C4-2B (cell line): ENCODE measurements around the gene C4orf33.
"Not testable (repeated sequence)": the region's sequence is repeated elsewhere in the genome, so short reads cannot be mapped to it uniquely, and the experiment has no call there.

Experiments
- H3K27ac ChIP-seq: fragments of 450-650 bp; 2 replicates; pipeline ENCODE4 v1.5.1; 2017
- ZFX ChIP-seq: fragments of 450-650 bp; IDR thresholded peaks from 2 replicates; pipeline ENCODE4 v1.6.1; 2017
- TF ChIP-seq, protein P1 (sequence below): fragments of 450-650 bp; conservative IDR thresholded peaks from 2 replicates; pipeline ENCODE4 v1.5.1; 2017; ENCODE audit warnings: mild to moderate bottlenecking

C4orf33 gene

DNA sequence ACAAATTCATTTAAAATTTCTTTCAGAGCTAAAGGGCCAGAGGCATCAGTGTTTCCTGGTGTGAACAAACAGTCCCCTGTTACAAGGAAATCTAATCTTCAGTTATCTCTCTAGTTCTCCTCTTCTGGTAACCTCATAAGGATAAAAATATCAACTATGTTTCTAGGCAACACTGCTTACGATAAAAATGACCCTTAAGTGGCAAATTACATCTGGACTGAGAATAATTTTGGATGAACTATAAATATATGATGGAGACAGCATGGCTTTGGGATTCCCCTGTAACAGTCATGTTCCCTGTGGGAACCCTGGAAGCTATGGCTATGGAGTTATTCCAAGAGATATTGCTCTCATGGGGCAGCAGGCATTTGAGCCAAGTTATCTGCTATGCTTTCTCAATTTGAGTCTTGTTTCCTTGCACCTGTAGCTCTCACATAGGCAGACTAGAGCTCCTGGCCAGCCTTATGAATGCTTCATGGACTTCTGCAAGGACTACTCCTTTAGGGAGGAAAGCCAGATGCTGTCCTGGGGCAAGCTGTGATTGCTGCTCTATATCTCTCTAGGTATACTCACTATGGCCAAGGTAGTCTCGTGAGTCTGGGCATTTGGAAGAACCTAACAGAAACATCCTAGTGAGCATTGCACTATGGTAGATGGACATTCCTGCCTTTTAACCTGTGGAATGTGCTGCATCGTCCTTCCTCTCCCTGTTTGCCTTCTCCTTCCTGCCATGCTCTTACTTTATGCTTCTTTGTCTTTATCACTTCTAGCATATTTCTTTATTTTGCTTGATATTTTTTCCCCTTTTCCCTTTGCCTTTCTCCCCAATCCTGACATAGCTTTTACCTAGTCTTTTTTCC, 14.2 kb downstream of the C4orf33 start:
- no peak overlapping the region for H3K27ac ChIP-seq
- TF ChIP-seq, protein P1, sequence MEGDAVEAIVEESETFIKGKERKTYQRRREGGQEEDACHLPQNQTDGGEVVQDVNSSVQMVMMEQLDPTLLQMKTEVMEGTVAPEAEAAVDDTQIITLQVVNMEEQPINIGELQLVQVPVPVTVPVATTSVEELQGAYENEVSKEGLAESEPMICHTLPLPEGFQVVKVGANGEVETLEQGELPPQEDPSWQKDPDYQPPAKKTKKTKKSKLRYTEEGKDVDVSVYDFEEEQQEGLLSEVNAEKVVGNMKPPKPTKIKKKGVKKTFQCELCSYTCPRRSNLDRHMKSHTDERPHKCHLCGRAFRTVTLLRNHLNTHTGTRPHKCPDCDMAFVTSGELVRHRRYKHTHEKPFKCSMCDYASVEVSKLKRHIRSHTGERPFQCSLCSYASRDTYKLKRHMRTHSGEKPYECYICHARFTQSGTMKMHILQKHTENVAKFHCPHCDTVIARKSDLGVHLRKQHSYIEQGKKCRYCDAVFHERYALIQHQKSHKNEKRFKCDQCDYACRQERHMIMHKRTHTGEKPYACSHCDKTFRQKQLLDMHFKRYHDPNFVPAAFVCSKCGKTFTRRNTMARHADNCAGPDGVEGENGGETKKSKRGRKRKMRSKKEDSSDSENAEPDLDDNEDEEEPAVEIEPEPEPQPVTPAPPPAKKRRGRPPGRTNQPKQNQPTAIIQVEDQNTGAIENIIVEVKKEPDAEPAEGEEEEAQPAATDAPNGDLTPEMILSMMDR: no peak

DNA sequence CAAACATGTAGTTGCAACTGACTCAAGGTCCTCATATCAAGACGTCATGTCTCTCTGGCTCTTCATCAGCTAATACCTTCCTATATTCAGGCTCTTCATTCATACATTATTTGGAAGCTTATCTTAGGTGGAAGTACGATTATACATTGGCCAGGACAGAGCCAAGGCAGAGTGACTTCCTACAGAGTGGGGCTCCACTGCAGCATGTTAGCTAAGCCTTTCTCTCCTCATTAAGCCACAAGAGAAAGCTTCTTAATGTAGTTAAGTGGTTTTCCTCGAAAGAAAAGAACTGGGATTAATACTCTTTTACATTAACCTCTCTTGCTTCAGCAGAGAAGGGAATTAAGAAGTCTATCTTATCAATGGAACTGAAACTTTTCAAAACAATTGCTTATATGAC, 15.0 kb downstream of the C4orf33 start:
- no peak for TF ChIP-seq ZFX
- TF ChIP-seq, protein P1: no peak
- H3K27ac ChIP-seq: no peak overlapping the region

DNA sequence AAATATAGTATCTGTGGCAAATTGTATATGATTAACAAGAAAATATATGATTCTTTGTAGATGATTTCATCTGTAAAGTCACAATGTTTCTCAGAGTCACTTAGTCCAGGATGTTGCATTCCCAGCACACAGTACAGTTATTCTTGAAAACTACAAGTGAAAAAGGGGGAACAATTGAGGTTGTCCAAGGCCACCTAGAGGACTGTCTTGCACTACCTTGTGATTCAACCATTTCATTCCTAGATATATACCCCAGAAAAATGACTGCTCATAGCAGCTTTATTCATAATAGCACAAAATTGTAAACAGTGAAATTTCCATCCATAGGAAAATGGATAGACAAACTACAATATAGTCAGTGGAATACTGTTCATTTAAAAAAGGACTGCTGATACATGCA, 16.0 kb downstream of the C4orf33 start:
- no peak overlapping the region for H3K27ac ChIP-seq
- TF ChIP-seq, protein P1: no peak
- no peak for TF ChIP-seq ZFX

DNA sequence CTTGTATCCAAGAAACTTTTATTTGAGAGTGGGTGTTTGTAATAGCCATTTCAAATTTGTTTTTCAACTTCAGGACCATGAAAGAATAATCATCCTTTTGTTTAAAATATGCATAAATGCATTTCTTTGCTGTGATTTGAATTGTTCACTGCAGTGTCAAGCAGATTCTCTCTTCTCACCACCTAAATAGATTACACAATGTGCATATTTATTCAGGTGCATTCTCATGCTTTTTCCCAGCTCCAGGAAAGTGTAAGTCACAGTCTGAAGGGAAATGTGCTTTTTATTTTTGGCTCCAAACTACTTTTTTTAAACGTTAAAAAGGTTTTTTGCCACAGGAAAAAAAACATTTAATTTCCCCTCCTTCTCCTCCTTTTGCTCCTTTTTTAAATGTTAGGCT, 17.5 kb downstream of the C4orf33 start:
- TF ChIP-seq ZFX: no peak
- TF ChIP-seq, protein P1: no peak
- no peak overlapping the region for H3K27ac ChIP-seq

- TF ChIP-seq, protein P1: no peak
- TF ChIP-seq ZFX: no peak
- H3K27ac ChIP-seq: no peak overlapping the region
Observed at GRCh38 chr4:129113919-129114318, 18.0 kb downstream of the C4orf33 start.

DNA sequence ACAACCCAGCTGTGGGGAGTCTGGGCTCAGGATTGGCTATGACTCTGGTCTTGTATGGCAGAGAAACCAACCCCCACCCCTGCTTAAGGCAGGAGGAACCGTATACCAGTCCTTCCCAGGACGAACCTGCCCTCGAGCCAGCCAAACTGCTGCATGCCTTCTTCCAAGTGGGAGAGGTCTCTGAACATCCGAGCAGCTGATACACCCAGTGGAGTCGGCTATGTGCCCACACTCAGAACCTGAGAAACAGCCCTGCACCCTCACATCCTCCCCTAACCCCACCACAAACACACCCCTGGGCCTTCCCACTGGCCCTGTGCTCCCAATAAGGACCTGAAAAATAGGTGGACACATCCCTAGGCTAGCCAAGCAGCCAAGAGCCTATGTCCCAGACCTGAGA, 21.8 kb downstream of the C4orf33 start:
- H3K27ac ChIP-seq: no peak overlapping the region
- no peak for TF ChIP-seq ZFX
- TF ChIP-seq, protein P1: no peak

DNA sequence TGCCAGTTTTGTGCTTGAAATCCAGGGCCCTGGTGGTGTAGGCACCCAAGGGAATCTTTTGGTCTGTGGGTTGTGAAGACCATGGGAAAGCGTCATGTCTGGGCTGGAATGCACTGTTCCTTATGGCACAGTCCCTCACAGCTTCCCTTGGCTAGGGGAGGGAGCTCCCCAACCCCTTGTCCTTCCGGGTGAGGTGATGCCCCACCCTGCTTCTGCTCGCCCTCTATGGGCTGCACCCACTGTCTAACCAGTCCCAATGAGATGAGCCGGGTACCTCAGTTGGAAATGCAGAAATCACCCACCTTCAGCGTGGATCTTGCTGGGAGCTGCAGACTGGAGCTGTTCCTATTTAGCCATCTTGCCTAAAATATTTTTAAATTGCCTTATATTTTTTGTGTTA, 30.7 kb downstream of the C4orf33 start:
- H3K27ac ChIP-seq: not testable (repeated sequence)

- TF ChIP-seq, protein P1: no peak
Observed at GRCh38 chr4:129129143-129129542, 33.2 kb downstream of the C4orf33 start.

More at GRCh38 chr4:129129143-129129542, 33.2 kb downstream of the C4orf33 start:
- H3K27ac ChIP-seq: no peak overlapping the region
